Vagina (tissue), 2 donors: Measurements from ENCODE around the gene ARHGAP6. TPM values are rescaled to one million over a fixed set of nuclear protein-coding genes. Genes with fewer than 3 reads are reported as not detected.
A peak's percentile ranks its signal among the peaks of the same experiment; 100 is the strongest.

ENCODE experiments used
- DNase-seq, 2 donors: peaks; one replicate each; pipeline ENCODE4 v3.0.0-alpha.2; 2017; ENCODE audit errors: extremely low spot score in 2 of 2
- H3K27ac ChIP-seq: fragments of 200-600 bp; sonication (generic); one replicate; pipeline ENCODE4 v1.5.1; 2019
- H3K27me3 ChIP-seq: fragments of 200-600 bp; sonication (generic); one replicate; pipeline ENCODE4 v1.5.1; 2019
- H3K36me3 ChIP-seq, 2 donors: fragments of 200-600 bp; sonication (generic); one replicate each; pipeline ENCODE4 v1.5.1; 2017 to 2019
- H3K4me1 ChIP-seq: fragments of 200-600 bp; sonication (generic); one replicate; pipeline ENCODE4 v1.5.1; 2019
- H3K4me3 ChIP-seq, 2 donors: fragments of 200-600 bp; sonication (generic); 1 replicate in 1 of 2; 2 replicates in 1 of 2; pipeline ENCODE4 v1.5.1; 2016 to 2019
- H3K9me3 ChIP-seq: fragments of 200-600 bp; sonication (generic); one replicate; pipeline ENCODE4 v1.5.1; 2019
- CTCF ChIP-seq, 3 experiments: fragments of 450-650 bp in 2 of 3; fragments of 200-600 bp in 1 of 3; sonication (generic) in 1 of 3; IDR thresholded peaks; one replicate each; pipeline ENCODE4 v1.5.1; 2017 to 2019; ENCODE audit warnings: antibody characterized with exemption in 3 of 3, mild to moderate bottlenecking in 2 of 3, moderate library complexity in 2 of 3
- POLR2A ChIP-seq, 2 donors: fragments of 450-650 bp; IDR thresholded peaks; one replicate each; pipeline ENCODE4 v1.6.1; 2017; ENCODE audit warnings: antibody characterized with exemption in 2 of 2, mild to moderate bottlenecking in 2 of 2, moderate library complexity in 2 of 2
- POLR2AphosphoS5 ChIP-seq, 2 donors: sonication (generic); formaldehyde crosslinking; IDR thresholded peaks; one replicate each; pipeline ENCODE4 v1.9.0; 2017; ENCODE audit warnings: antibody characterized with exemption in 2 of 2, mild to moderate bottlenecking in 2 of 2, low read depth in 1 of 2; ENCODE audit not compliant: insufficient read depth in 1 of 2
- intact Hi-C: fragments of 100-400 bp; cut with DNase I; formaldehyde crosslinking; loops from one replicate; pipeline ENCODE4 v1.15.1; 2023
- total RNA-seq: library from RNA; depleted of rRNA; stranded (reverse); fragments of >200 nt; gene quantifications from one replicate; pipeline ENCODE4 v1.2.3, GENCODE V29; 2016

The ARHGAP6 gene
- total RNA-seq, 1 donor from 2014 or later: 15.7 TPM

GRCh38 chrX:11146411-11146810, 519.3 kb downstream of the ARHGAP6 start:
- no peak for DNase-seq
- no peak overlapping the region for H3K27ac ChIP-seq
- intact Hi-C loops: loop anchor here (10.0 kb wide), 1 partner anchor 578 kb away; no protein-coding TSS in a partner anchor
- H3K27me3 ChIP-seq: no peaks in the 10 kb centered on the region
- H3K36me3 ChIP-seq: no peaks in the 10 kb centered on the region
- no peak overlapping the region for H3K4me3 ChIP-seq
- H3K4me1 ChIP-seq: no peaks in the 10 kb centered on the region
- TF ChIP-seq POLR2AphosphoS5 (IDR thresholded peaks at IDR 0.05; ENCODE audit: insufficient read depth in 1 of 2, low read depth in 1 of 2) (no peak), CTCF (IDR thresholded peaks at IDR 0.05) (no peak), POLR2A (IDR thresholded peaks at IDR 0.05) (no peak)
- H3K9me3 ChIP-seq: no peaks in the 10 kb centered on the region

GRCh38 chrX:11143931-11144678, 521.6 kb downstream of the ARHGAP6 start:
- no peaks in the 10 kb centered on the region for H3K36me3 ChIP-seq
- H3K27me3 ChIP-seq: no peaks in the 10 kb centered on the region
- H3K9me3 ChIP-seq: no peaks in the 10 kb centered on the region
- no peak for DNase-seq
- no peak overlapping the region for H3K27ac ChIP-seq
- H3K4me1 ChIP-seq: no peaks in the 10 kb centered on the region
- H3K4me3 ChIP-seq: no peak overlapping the region
- TF ChIP-seq POLR2A (IDR thresholded peaks at IDR 0.05) (no peak), POLR2AphosphoS5 (IDR thresholded peaks at IDR 0.05; ENCODE audit: insufficient read depth in 1 of 2, low read depth in 1 of 2) (peak in 1 of 2 donors; percentile 24), CTCF (IDR thresholded peaks at IDR 0.05) (peak; percentile 41 to 72 (median 56))
- intact Hi-C loops: loop anchor here (5.0 to 10.0 kb wide), 2 partner anchors 388 to 581 kb away; no protein-coding TSS in a partner anchor

GRCh38 chrX:11138498-11139390, 527.0 kb downstream of the ARHGAP6 start:
- Histone ChIP-seq H3K27me3 (no peaks in the 10 kb centered on the region), H3K27ac (no peak overlapping the region), H3K4me1 (no peaks in the 10 kb centered on the region), H3K9me3 (no peaks in the 10 kb centered on the region), H3K36me3 (no peaks in the 10 kb centered on the region), H3K4me3 (no peak overlapping the region)
- intact Hi-C loops: no loop called here
- TF ChIP-seq POLR2AphosphoS5 (IDR thresholded peaks at IDR 0.05; ENCODE audit: insufficient read depth in 1 of 2, low read depth in 1 of 2) (no peak), CTCF (IDR thresholded peaks at IDR 0.05) (no peak), POLR2A (IDR thresholded peaks at IDR 0.05) (no peak)
- DNase-seq: no peak

- H3K9me3 ChIP-seq: no peaks in the 10 kb centered on the region
- no peaks in the 10 kb centered on the region for H3K27me3 ChIP-seq
- H3K4me3 ChIP-seq: no peak overlapping the region
- no peaks in the 10 kb centered on the region for H3K4me1 ChIP-seq
- TF ChIP-seq CTCF (IDR thresholded peaks at IDR 0.05) (peak; percentile 53 to 75 (median 66)), POLR2A (IDR thresholded peaks at IDR 0.05) (no peak), POLR2AphosphoS5 (IDR thresholded peaks at IDR 0.05; ENCODE audit: insufficient read depth in 1 of 2, low read depth in 1 of 2) (peak in 1 of 2 donors; percentile 16)
- no peak for DNase-seq
- intact Hi-C loops: no loop called here
- H3K27ac ChIP-seq: no peak overlapping the region
- no peaks in the 10 kb centered on the region for H3K36me3 ChIP-seq
Measured at GRCh38 chrX:11137543-11138139, 528.1 kb downstream of the ARHGAP6 start.
